ENCODE data around the gene RELL1.

RELL1 gene

DNA sequence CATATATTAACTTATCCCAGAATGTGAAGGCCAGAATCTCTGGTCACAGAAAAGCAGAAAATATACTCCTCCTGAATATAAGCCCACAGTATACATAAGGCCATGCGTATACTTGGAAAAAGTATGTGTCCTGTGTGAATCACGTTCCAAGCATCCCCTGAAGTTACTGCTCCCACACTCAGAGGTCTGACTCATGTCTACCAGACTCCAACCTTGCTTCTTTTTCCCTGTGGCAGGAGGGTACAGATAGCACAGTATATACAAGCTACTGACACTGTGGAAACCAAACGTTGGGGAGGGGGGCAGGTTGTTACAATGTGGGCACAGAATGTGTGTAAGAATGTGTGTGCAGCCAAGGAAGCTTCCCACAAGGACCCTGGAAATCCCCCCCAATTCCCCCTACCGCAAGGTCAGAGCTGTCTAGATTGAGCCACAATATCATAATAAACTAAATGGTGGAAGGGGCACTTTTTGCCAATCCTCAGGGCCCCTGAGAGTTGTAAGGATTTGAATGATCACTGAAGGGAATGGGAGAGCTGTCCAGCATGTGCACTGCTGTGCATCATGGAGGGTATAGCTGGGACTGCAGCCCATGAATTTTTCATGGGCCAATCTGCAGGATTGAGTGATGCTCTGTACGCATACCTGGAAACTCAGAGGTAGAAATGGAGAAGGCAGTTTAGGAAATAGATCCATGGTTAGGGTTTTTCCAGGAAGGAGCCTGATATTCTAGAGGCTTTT lies 7.4 kb upstream of the RELL1 start:
- H3K4me3 ChIP-seq (ENCODE audit: low read depth, low read length) = no peak overlapping the region
- DNase-seq (ENCODE audit: low read depth) = no peak
- TF ChIP-seq, protein P1, sequence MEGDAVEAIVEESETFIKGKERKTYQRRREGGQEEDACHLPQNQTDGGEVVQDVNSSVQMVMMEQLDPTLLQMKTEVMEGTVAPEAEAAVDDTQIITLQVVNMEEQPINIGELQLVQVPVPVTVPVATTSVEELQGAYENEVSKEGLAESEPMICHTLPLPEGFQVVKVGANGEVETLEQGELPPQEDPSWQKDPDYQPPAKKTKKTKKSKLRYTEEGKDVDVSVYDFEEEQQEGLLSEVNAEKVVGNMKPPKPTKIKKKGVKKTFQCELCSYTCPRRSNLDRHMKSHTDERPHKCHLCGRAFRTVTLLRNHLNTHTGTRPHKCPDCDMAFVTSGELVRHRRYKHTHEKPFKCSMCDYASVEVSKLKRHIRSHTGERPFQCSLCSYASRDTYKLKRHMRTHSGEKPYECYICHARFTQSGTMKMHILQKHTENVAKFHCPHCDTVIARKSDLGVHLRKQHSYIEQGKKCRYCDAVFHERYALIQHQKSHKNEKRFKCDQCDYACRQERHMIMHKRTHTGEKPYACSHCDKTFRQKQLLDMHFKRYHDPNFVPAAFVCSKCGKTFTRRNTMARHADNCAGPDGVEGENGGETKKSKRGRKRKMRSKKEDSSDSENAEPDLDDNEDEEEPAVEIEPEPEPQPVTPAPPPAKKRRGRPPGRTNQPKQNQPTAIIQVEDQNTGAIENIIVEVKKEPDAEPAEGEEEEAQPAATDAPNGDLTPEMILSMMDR (IDR thresholded peaks at IDR 0.05; ENCODE audit: low read depth, low read length, missing control alignments) = no peak

DNA sequence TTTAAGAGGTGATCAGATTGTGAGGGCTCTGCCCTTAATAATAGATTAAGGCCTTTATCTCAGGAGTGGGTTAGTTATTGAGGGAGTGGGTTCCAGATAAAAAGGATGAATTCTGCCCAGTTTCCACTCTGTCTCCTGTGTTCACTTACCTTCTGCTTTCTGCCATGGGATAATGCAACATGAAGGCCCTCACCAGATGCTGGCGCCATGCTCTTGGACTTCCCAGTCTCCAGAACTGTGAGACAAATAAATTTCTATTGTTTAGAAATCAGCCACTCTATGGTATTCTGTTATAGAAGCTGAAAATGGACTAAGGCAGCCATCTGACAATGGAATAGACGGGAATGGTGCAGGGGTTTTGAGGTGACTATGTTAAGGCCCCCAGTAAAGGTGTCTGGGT lies 6.9 kb upstream of the RELL1 start:
- no peak for DNase-seq (ENCODE audit: low read depth)
- no peak overlapping the region for H3K4me3 ChIP-seq (ENCODE audit: low read depth, low read length)
- TF ChIP-seq, protein P1 (IDR thresholded peaks at IDR 0.05; ENCODE audit: low read depth, low read length, missing control alignments) = no peak

DNA sequence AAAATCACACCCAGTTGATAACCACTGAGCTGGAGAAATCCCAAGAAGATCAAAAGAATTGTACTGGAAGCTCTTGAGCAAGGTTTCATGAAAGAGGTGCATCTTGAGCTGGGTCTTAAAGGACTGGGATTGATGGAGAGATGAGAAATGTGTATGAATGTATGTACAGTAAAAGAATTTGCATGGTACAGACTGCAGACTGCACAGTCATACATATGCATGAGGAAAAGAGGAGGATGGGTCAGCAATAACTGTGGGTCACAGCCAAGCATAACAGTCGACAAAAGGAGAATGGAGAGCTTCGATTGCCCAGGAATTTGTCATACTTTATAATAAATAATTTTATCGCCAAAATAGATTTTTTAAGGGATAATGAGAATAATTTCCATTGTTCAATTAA lies 4.8 kb upstream of the RELL1 start:
- no peak for DNase-seq (ENCODE audit: low read depth)
- H3K4me3 ChIP-seq (ENCODE audit: low read depth, low read length) = no peak overlapping the region
- TF ChIP-seq, protein P1 (IDR thresholded peaks at IDR 0.05; ENCODE audit: low read depth, low read length, missing control alignments) = no peak

DNA sequence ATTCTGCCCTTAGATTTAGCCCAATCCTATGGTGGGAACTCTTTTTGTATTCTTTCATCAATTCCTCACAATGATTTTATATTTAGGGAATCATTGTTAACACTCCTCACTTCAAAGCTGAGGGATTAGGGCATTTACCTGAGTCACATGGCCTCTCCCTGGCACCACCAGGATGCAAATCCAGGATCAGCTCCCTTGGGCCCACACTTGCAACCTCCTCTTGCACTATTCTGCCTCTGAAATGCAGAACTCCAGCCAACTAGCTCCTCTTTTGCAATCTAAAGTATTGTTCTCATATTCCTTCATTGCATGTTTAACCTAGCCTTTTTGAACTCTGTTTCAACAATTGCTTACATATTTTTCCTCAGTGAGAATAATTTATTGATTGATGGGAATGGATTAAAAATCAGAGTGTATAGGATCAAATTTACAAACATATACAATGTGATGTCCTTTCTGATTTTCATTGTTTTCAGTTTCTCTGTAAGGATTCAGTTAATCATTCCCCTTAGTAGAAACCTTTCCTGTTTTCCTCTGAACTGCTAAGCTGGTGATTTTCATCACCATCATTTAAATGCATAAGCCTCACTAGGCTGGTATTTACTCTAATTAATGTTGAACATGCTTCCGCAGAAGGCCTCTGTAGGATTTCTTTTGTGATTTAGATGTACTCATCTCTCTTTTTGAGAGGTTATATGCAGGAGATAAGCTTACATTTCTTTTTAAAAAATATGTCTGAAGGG lies 3.3 kb upstream of the RELL1 start:
- no peak for DNase-seq (ENCODE audit: low read depth)
- TF ChIP-seq, protein P1 (IDR thresholded peaks at IDR 0.05; ENCODE audit: low read depth, low read length, missing control alignments) = no peak
- H3K4me3 ChIP-seq (ENCODE audit: low read depth, low read length) = no peak overlapping the region

DNA sequence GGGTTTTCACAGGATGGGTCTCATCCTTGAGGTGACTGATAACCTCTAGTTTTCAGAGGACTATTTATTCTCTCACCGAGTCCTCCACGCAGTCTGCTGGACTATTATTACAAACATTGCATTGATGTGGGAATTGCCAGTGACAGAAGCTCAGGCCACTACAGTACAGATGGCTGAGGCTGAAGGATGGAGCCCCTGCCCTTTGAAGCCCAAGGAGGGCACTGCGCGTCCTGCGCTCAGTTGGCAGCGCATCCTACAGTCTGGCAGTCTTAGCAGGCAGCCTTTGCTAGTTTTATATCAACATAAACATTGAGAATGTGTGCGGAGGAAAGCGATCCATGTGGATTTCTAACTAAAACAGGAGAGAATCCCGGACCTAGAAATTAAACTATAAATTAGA lies 1.5 kb upstream of the RELL1 start:
- no peak for DNase-seq (ENCODE audit: low read depth)
- no peak overlapping the region for H3K4me3 ChIP-seq (ENCODE audit: low read depth, low read length)
- TF ChIP-seq, protein P1 (IDR thresholded peaks at IDR 0.05; ENCODE audit: low read depth, low read length, missing control alignments) = no peak

DNA sequence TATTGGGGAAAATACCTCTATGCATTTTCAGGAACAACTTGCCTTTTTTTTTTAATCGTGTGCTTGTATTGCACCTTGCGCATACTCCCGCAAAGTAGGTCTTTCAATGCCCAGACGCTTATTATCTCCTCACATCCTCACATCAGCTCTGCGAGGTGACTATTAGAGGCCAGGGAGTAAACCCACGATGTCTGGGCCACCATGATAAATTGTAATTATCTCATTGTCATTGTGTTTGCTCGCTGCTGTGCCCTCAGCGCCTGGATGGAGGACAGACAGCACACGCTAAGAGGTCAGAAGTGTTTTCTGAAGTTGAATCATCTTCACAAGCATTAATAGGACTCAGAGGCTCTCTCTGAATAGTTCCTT lies 1.0 kb upstream of the RELL1 start:
- H3K4me3 ChIP-seq (ENCODE audit: low read depth, low read length) = peak overlapping the region; percentile 52; the same call in 1 of the 2 replicates
- TF ChIP-seq, protein P1 (IDR thresholded peaks at IDR 0.05; ENCODE audit: low read depth, low read length, missing control alignments) = no peak
- no peak for DNase-seq (ENCODE audit: low read depth)

Measured in GM12864 (cell line).